Activated gamma-delta T cell treated with Interleukin-2 at 50 U/mL for 16 hours (primary cell): Measurements from ENCODE around the gene EREG.

Source experiments
- DNase-seq: peaks from one replicate; pipeline ENCODE4 v3.0.0-alpha.2; 2020

EREG gene

DNA sequence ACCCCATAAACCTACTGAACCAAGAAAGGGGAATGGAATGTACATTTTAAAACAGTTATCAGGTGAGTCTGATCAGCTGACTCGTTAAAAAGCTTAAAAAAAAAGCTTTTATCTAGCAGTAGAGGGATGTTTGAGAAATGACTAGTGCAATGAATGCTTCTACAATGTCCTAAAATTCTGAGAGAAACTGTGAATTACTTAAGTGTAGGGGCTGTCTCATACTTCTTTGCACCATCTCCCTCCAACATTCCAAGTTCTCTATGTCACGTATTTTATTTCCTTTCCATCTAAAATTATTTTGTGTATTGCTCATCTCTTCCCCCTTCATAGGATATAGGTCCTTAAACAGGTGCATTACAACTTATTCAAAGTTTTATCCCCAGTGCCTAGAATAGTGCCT lies 68.1 kb downstream of the EREG start:
- no peak for DNase-seq

GRCh38 chr4:74433541-74434172 lies 68.7 kb downstream of the EREG start:
- DNase-seq = no peak

GRCh38 chr4:74435296-74435695 lies 70.4 kb downstream of the EREG start:
- no peak for DNase-seq

DNA sequence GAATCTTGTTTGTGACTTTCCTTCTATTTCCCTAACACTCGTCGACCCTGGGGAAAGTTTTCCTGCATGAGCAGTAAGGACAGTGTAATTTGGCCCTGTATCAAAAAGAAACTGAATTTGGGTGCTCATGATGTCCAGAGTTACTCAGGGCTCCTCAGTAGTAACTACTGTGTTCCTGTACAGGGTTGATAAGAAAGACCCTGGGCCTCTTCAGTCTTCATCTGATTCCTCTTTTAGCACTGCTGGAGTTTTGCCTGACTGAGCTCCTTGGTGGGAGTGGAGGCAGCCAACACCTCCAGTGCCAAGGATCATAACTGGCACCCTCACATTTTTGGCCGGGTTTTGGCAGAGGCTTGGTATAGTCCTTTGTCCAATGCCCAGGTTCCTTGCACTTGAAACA lies 72.9 kb downstream of the EREG start:
- DNase-seq = no peak
